OCI-LY7 (cell line): ENCODE data around the gene ANKMY1. TPM values are rescaled to one million over a fixed set of nuclear protein-coding genes. Genes with fewer than 3 reads are reported as not detected.

ENCODE experiments used
- BruUV-seq: library from RNA; stranded (reverse); fragments of 400-500 nt; replicated peaks from 2 replicates; lab custom pipeline; 2021; lab: Mats Ljungman, UMichigan
- CTCF ChIA-PET: fragments of 300-600 bp; sonication (Branson Sonifier 250); formaldehyde crosslinking; loops from one replicate; lab custom pipeline; 2022; ENCODE audit warnings: antibody characterized with exemption; ENCODE audit not compliant: unreplicated experiment; lab: Charles Lee
- POLR2A ChIA-PET: fragments of 300-600 bp; sonication (Branson Sonifier 250); formaldehyde crosslinking; loops from one replicate; lab custom pipeline; 2022; ENCODE audit warnings: antibody characterized with exemption; lab: Charles Lee
- DNase-seq: peaks from one replicate; pipeline ENCODE4 v3.0.0-alpha.2; 2015; ENCODE audit warnings: low spot score
- H2AFZ ChIP-seq: fragments of 200-600 bp; sonication (generic), shearing (Covaris generic); 2 replicates; pipeline ENCODE4 v1.6.1; 2014; ENCODE audit warnings: mild to moderate bottlenecking, antibody characterized with exemption, low read length, moderate library complexity
- H3K27ac ChIP-seq: fragments of 200-600 bp; sonication (generic); 2 replicates; pipeline ENCODE4 v1.5.1; 2014; ENCODE audit warnings: mixed run types, low read depth, mild to moderate bottlenecking, moderate library complexity, low read length, inconsistent platforms; ENCODE audit not compliant: poor library complexity, severe bottlenecking
- H3K36me3 ChIP-seq: fragments of 200-600 bp; sonication (generic); 2 replicates; pipeline ENCODE4 v1.6.1; 2014; ENCODE audit warnings: mild to moderate bottlenecking, antibody characterized with exemption, low read length, moderate library complexity, mixed read lengths; ENCODE audit not compliant: insufficient read depth
- H3K4me1 ChIP-seq: fragments of 200-600 bp; sonication (generic); 2 replicates; pipeline ENCODE4 v1.5.1; 2014; ENCODE audit warnings: mild to moderate bottlenecking, low read length; ENCODE audit not compliant: insufficient read depth, poor library complexity, severe bottlenecking
- H3K4me2 ChIP-seq: fragments of 200-600 bp; sonication (generic); 2 replicates; pipeline ENCODE4 v1.6.1; 2014; ENCODE audit warnings: mild to moderate bottlenecking, low read length
- H3K4me3 ChIP-seq: fragments of 200-600 bp; sonication (generic); 2 replicates; pipeline ENCODE4 v1.5.1; 2014; ENCODE audit warnings: mild to moderate bottlenecking, low read depth, low read length; ENCODE audit not compliant: poor library complexity, severe bottlenecking
- H3K79me2 ChIP-seq: fragments of 200-600 bp; sonication (generic); 2 replicates; pipeline ENCODE4 v1.6.1; 2016; ENCODE audit warnings: low read depth, mild to moderate bottlenecking, low read length, moderate library complexity, mixed read lengths; ENCODE audit not compliant: insufficient read depth
- H3K9me2 ChIP-seq: fragments of 200-600 bp; sonication (generic); 2 replicates; pipeline ENCODE4 v1.6.1; 2016; ENCODE audit warnings: mild to moderate bottlenecking, low read length, mixed read lengths; ENCODE audit not compliant: insufficient read depth
- H3K9me3 ChIP-seq: fragments of 200-600 bp; sonication (generic); 2 replicates; pipeline ENCODE4 v1.6.1; 2014; ENCODE audit warnings: mild to moderate bottlenecking, mixed run types, low read length, mixed read lengths
- H4K20me1 ChIP-seq: fragments of 200-600 bp; sonication (generic); 2 replicates; pipeline ENCODE4 v1.6.1; 2014; ENCODE audit warnings: mild to moderate bottlenecking, antibody characterized with exemption, low read length, moderate library complexity, mixed read lengths; ENCODE audit not compliant: insufficient read depth
- CTCF ChIP-seq: fragments of 200-600 bp; sonication (generic); conservative IDR thresholded peaks from 2 replicates; pipeline ENCODE4 v1.5.1; 2014; ENCODE audit warnings: mild to moderate bottlenecking, antibody characterized with exemption, low read length, moderate library complexity, mixed read lengths
- EZH2phosphoT487 ChIP-seq: fragments of 200-600 bp; sonication (generic); IDR thresholded peaks from 2 replicates; pipeline ENCODE4 v1.6.1; 2018; ENCODE audit warnings: low read depth, borderline replicate concordance, mild to moderate bottlenecking, mixed run types, antibody characterized with exemption, low read length, moderate library complexity, mixed read lengths
- intact Hi-C: fragments of 100-400 bp; cut with micrococcal nuclease; formaldehyde crosslinking; loops from one replicate; pipeline ENCODE4 v1.10.0; 2022; ENCODE audit not compliant: unreplicated experiment
- total RNA-seq, 2 experiments: library from RNA; depleted of rRNA in 1 of 2; stranded (reverse); fragments of >200 nt in 1 of 2; shearing (Covaris generic) in 1 of 2; gene quantifications; 2 replicates each; pipeline ENCODE4 v1.2.3, GENCODE V29; 2014 to 2022

Gene ANKMY1
- total RNA-seq, 2 experiments from 2014 or later: 30.6 to 65.9 TPM

- intact Hi-C loops: no loop called here
- peaks cover 19% of the 10 kb centered on the region for H3K4me1 ChIP-seq
- no TSS peak for BruUV-seq
Observed at GRCh38 chr2:240575101-240575965, 17.5 kb upstream of the ANKMY1 start.

GRCh38 chr2:240574386-240575100 is 16.8 kb upstream of the ANKMY1 start:
- no TSS peak for BruUV-seq
- H2AFZ ChIP-seq: no peak overlapping the region

More at GRCh38 chr2:240575101-240575965, 17.5 kb upstream of the ANKMY1 start:
- CTCF ChIA-PET: no interaction called here
- Histone ChIP-seq H3K27ac (no peak overlapping the region), H3K79me2 (peaks cover 8% of the 10 kb centered on the region; the same call in 1 of the 2 replicates), H3K9me3 (no peaks in the 10 kb centered on the region), H4K20me1 (0 out of 2 replicates have a peak, but pooled peaks cover 10% of the 10 kb centered on the region), H3K4me3 (no peak overlapping the region), H3K9me2 (no peaks in the 10 kb centered on the region), H2AFZ (no peak overlapping the region), H3K4me2 (no peak overlapping the region), H3K36me3 (peaks cover 49% of the 10 kb centered on the region; the same call in 1 of the 2 replicates)
- POLR2A ChIA-PET: interaction anchor here (1.1 kb wide), 1 partner anchor 10 kb away, joined by 4 read pairs; no protein-coding TSS in a partner anchor
- DNase-seq: no peak
- no peak for TF ChIP-seq CTCF
- TF ChIP-seq EZH2phosphoT487: no peak

More at GRCh38 chr2:240574386-240575100, 16.8 kb upstream of the ANKMY1 start:
- H3K4me1 ChIP-seq: peaks cover 19% of the 10 kb centered on the region
- TF ChIP-seq CTCF (no peak), EZH2phosphoT487 (no peak)
- DNase-seq: no peak
- ChIA-PET POLR2A (no interaction called here), CTCF (no interaction called here)
- peaks cover 9% of the 10 kb centered on the region; the same call in 1 of the 2 replicates for H3K79me2 ChIP-seq
- no peak overlapping the region for H3K27ac ChIP-seq
- no peak overlapping the region for H3K4me3 ChIP-seq
- 0 out of 2 replicates have a peak, but pooled peaks cover 9% of the 10 kb centered on the region for H4K20me1 ChIP-seq
- intact Hi-C loops: no loop called here
- no peaks in the 10 kb centered on the region for H3K9me3 ChIP-seq
- H3K9me2 ChIP-seq: no peaks in the 10 kb centered on the region
- H3K4me2 ChIP-seq: no peak overlapping the region
- peaks cover 42% of the 10 kb centered on the region; the same call in 1 of the 2 replicates for H3K36me3 ChIP-seq
